Liver (tissue), 2 donors: Measurements from ENCODE around the gene ISX.

Source experiments
- GABPA ChIP-seq, 2 donors: IDR thresholded peaks in 1 of 2; conservative IDR thresholded peaks in 1 of 2; 2 replicates each; pipeline ENCODE4 v1.6.1; 2016; ENCODE audit warnings: antibody characterized with exemption in 2 of 2, mild to moderate bottlenecking in 1 of 2, moderate library complexity in 1 of 2
- RAD21 ChIP-seq, 2 donors: IDR thresholded peaks; 2 replicates each; pipeline ENCODE4 v1.6.1; 2016; ENCODE audit warnings: antibody characterized with exemption in 2 of 2, mild to moderate bottlenecking in 2 of 2
- TAF1 ChIP-seq: conservative IDR thresholded peaks from 2 replicates; pipeline ENCODE4 v1.6.1; 2016; ENCODE audit warnings: antibody characterized with exemption, mild to moderate bottlenecking
- YY1 ChIP-seq: IDR thresholded peaks from 2 replicates; pipeline ENCODE4 v1.6.1; 2016; ENCODE audit warnings: antibody characterized with exemption, mild to moderate bottlenecking
- TF ChIP-seq, protein P1 (sequence below): IDR thresholded peaks from 2 replicates; pipeline ENCODE4 v1.6.1; 2016; ENCODE audit warnings: antibody characterized with exemption
- donor health status: healthy.

DNA sequence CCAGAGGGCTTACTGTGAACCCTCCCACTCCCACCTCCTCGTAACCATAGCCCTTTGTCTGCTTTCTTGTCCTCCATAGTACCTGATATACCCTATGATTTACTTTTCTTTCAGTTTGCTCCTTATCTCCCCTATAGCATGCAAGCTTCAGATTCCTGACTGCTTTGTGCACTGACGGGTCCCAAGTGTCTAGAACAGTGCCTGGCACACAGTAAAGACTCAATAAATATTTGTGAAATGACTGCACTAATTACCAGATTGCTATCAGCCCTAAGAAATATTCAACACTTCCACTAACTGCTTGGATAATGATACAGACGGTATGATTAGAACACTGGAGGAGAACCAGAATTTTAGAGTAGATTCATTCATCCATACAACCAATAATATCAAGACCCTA is 33.0 kb downstream of the ISX start:
- TF ChIP-seq RAD21 (IDR thresholded peaks at IDR 0.05) (no peak), YY1 (no peak), GABPA (IDR thresholded peaks at IDR 0.05 in 1 of 2, conservative IDR thresholded peaks at IDR 0.05 in 1 of 2) (no peak), TAF1 (no peak)
- TF ChIP-seq, protein P1, sequence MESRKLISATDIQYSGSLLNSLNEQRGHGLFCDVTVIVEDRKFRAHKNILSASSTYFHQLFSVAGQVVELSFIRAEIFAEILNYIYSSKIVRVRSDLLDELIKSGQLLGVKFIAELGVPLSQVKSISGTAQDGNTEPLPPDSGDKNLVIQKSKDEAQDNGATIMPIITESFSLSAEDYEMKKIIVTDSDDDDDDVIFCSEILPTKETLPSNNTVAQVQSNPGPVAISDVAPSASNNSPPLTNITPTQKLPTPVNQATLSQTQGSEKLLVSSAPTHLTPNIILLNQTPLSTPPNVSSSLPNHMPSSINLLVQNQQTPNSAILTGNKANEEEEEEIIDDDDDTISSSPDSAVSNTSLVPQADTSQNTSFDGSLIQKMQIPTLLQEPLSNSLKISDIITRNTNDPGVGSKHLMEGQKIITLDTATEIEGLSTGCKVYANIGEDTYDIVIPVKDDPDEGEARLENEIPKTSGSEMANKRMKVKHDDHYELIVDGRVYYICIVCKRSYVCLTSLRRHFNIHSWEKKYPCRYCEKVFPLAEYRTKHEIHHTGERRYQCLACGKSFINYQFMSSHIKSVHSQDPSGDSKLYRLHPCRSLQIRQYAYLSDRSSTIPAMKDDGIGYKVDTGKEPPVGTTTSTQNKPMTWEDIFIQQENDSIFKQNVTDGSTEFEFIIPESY: no peak
